Esophagus mucosa (tissue), 1 donor: ENCODE measurements around the gene EDAR. TPM values are rescaled to one million over a fixed set of nuclear protein-coding genes. Genes with fewer than 3 reads are reported as not detected.

Experiments used
- ATAC-seq: fragments of 200-7000 bp; cut with Tn5 transposase; one replicate; pipeline ENCODE4 v1.9.1; 2020
- total RNA-seq: library from RNA; stranded (reverse); gene quantifications from one replicate; pipeline ENCODE4 v1.2.4, GENCODE V29; 2023
- donor health status: DM: yes; HTN: yes; CAD: no.

Gene EDAR
- total RNA-seq, 1 donor from 2014 or later: 4.8 TPM

DNA sequence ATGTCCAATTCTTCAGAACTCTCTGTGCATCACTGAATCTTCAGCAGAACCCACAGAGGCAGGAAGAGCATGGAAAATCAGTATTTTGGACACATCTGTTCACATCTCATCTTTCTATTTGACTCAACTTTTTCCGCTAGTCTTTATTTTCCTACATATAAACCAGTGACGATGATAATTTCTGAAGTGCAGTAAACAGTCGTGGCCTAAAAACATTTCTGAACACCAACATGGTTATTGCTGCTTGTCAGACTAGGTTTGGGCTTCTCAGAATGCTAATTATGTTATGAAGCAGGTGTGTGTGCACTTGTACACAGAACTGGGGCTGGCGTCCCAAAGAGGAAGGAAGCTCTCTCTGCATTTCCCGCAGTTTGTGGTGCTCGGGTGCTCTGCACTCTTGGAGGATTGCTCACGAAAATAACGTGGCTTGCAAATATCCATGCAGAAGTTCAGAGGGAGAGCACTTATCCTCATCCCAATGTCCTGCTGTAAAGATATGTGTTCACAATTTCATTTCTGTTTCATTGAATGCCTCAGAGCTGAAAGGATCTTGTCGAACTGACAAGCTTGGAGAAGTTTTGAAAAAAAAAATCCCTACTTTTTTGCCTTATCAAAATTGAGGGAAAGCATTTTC lies 50.8 kb downstream of the EDAR start:
- ATAC-seq: no peak

DNA sequence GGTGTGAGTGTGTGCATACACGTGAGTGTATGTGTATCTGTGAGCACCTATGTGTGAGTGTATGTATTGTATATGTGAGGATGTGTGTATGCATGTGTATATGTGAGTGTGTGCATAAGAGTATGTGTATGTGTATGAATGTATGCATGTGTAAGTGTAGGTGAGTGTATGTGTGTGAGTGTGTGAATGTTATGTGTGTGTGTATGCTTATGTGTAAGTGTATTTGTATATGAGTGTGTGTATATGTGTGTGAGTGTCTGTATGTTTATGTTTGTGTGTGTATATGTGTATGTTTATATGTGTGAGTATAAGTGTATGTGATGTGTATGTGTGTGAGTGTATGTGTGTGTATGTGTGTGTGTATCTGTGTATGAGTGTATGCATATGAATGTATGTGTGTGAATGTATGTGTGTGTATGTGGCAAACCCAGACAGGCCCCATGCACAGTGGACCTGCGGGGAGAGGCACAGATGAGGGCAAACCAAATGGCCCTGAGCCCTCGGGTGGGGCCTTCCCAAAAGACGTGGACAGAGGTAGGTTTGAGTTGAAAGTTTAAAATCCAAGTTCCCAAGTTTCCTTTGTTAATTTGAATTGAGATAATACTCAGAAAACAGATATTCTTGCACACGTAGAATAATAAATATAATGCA lies 51.5 kb downstream of the EDAR start:
- ATAC-seq: no peak

DNA sequence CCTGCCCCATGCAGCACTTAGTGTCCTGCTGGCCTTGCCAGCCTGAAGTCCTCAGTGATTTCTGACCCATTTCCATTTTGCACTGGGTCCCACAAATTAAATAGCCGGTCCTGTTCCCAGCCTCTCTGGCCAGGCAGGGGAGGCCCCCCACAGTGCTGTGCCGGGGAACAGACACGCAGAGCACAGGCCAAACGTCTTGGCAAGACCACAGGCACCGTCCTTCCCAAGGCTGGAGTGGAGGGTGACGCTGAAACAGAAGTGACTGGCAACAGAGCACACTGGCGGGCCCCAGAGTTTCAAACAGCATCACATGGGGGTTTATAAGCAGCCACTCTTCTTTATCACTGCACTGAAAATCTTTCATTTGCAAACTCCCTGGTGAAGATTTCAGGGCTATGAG lies 52.2 kb downstream of the EDAR start:
- no peak for ATAC-seq

DNA sequence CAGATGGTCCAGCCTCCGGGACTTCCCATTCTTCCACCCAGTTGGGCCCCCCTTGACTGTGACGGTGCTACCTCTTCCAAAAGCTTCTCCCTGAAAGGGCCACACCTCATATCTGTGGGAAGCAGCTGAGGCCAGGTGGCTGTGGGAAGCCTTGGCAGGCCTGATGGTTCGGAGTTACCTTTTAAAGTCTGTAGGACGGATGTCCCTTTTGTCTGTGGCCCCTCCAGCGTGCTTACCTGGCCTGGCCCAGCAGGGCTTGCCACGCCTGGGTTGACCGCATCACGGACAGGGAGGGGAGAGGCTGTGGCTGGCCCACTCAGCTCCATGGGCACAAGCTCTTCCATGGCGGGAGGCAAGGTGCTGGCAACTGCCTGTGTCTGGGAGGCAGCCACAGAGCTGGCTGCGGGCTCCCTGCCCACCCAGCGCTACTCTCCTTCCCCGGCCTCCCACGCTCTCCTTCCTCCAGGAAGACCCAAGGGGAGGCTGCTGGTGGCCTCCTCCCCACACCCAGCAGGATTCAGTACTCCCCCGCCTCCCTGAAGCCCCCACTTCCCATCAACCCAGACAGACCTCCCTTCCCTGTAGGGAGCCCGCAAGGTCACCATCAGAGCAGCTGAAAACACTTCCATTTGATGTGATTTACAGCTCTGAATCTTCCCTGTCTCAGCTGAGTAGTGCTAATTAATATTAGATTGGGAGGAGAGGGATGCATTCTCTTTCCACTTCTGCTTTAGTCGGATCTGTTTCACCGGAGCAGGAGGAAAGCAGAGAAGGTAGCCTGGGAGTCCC lies 52.8 kb downstream of the EDAR start:
- ATAC-seq: no peak

DNA sequence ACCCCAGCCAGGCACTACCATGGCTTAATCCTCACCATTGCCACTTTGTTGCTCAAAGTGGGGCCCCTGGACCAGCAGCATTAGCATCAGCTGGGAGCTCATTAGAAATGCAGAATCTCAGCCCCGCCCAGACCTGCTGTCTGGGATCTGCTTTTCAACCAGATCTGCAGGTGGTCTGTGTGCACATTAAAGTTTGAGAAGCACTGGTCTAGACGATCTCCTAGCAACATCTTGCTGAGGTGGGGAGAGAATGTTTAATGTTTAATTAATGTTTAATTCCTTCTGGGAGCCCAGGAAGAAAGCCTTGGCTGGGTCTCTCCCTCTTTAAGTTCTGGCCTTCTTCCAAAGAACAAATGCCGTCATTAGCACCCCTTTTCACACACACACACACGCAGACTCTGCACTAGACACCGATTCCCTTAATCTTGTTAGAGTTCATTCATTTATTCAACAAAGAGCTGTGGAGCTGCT lies 53.7 kb downstream of the EDAR start:
- ATAC-seq: no peak

DNA sequence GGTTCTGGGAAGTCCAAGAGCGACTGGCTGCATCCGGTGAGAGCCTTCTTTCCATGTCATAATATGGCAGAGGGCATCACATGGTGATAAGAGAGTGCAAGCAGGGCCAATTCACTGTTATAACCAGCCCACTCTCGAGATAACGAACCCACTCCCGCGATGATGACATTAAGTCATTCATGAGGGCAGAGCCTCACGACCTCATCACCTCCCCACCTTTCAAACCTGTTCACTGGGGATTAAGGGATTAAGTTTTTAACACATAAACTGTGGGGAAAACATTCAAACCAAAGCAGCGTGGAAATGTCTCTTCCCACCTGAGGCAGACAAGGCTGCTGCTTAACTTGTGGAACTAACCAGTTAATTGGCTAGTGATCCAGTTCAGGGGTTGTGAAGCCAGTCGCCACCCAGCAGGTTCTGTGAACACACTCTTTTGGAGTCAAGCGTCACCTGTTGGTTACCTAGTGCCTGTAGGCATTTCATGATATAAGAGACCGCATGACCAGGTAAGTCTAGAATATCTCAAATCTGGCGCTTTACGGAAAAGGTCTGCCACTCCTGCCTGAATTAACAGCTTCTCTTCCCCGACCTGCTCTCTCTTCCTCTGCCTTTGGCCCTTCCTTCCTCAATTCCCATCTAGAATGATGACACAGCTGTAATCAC lies 54.3 kb downstream of the EDAR start:
- ATAC-seq: peak; percentile 52

DNA sequence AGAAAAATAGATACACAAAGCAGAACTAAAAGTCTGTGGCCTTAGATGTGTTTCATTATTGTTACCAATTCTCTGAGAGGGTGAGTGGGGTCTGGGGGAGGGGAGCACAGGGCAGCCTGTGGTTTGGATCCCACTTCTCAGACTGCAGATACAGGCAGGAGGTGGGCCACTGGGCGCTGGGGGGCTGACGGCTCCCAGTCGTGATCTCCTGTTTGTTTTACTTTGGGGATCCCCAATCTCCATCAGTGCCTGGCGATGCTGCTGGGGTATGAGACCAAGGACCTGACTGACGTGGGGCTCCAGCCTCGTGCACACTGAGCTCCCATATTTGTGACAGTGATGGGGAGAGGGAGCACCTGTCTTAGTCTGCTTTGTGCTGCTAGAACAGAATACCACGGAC lies 54.9 kb downstream of the EDAR start:
- ATAC-seq: no peak

DNA sequence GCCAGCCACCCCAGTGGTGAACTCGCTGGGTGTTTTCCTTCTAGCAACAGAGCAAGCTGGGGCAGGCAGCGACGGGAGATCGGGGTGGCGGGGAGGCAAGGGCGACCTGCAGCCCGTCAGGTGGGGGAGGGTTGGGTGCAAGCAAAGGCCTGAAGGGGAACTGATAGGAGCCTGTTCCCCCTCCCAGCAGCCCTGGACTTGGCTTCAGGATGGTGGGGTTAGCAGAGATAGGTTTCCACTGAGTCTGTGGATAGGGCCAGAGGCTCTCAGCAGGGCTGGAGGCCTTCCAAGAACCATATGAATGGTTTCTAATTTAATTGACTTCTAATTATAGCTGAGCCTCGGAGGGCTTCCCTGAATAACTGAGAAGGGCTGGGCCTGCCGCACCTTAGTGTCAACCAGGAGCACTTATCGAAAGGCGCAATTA lies 55.3 kb downstream of the EDAR start:
- ATAC-seq: peak; percentile 80

DNA sequence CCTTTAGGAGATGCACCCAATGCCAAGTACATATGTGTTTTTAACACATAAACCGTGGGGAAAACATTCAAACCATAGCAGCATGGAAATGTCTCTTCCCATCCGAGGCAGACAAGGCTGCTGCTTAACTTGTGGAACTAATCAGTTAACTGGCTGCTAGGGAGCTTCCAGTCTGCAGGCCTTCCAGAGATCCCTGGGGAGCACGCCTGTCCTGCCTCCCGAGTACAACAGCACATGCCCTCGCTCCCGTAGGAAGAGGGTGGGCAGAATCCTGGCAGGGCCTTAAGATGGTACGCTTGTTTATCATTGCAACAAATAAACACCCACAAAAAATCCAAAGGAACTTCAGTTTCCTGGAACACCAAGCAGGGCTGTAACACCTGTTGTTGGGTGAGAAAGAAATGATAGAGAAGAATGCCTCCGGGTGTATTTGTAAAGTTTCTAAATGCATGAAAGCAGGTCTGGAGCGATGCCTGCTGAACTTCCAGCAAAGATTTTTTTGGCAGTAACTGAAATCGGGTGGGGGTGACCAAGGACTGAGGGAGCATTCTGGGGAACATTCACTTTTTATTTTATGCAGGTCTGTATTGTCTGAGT lies 56.2 kb downstream of the EDAR start:
- no peak for ATAC-seq

DNA sequence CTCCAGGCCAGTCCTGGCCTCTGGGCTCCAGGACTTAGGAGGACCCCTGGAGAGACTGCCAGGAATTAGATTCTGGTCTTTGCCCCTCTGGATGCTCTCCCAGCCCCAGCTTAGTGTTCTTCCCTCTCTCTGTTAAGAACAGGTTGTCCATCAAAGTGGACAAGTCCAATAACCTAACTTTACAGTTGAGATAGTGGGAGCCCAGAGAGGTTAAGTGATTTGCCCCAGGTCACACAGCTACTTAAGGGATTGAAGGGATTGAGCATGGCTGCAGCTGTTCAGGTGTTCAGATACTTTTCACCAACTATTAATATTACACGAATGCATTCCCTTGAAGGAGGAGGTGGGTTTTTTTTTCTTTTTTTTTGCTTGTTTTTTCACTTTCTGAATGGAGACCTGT lies 57.6 kb downstream of the EDAR start:
- no peak for ATAC-seq

DNA sequence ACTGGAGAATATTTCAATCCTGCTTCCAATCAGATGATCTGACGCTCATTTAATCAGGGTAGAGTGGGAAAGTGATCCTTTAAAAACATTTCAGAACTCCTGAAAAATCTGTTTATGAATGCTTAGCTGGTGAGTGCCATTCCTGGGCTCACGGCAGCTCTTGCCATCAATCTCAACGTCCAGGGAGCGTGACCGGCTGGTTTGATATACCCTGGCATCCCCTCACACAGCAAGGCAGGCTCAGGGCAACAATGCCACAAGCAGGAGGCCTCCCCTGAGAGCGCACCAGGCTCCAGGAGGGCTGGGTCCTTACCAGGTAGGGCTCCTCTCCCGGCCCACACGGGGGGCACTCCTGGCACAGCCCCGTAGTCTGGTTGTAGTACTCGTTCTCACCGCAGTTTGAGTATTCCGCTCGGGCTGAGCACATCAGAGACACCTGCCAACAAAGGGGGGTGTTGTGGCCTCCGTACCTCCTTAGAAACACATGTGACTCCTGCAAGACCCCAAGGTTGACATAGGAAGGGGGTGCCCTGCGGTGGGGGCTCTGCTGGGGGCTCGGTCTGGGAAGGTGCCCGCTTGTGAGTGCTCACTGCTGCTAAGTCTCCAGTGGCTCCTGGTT lies 59.1 kb downstream of the EDAR start:
- no peak for ATAC-seq

DNA sequence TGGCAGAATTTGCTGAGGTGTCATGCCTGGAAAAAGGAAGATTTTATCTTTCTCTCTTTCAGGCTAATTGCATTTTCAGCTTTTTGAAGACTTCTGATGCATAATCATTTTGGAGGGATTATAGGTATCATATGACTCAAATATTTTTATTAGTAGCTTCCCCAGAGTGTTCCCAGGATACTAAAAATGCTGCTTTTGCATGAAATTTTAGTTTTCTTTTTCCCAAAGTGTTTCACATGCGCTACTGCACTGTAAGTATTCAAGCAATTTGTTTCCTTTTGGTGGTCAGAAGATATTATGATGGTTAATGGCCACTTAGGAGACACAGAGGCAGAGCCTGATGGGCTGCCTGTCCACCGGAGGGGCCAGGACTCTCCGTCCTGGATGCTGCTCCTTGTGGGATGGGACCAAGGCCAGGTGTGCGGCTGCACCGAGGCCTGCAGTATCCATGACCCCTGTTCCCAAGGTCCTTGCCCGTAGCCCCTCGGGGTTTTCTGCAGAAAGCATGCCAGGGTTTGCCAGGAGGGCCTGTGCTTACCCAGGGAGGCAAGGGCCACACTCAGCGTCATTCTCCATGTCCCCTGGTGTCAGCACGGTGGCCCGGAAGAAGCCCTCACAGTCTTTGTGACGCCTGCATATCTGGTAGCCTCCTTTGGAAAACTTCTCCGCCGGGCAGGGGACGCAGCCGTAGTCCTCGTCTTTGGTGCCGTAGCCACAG lies 60.2 kb downstream of the EDAR start:
- ATAC-seq: no peak

DNA sequence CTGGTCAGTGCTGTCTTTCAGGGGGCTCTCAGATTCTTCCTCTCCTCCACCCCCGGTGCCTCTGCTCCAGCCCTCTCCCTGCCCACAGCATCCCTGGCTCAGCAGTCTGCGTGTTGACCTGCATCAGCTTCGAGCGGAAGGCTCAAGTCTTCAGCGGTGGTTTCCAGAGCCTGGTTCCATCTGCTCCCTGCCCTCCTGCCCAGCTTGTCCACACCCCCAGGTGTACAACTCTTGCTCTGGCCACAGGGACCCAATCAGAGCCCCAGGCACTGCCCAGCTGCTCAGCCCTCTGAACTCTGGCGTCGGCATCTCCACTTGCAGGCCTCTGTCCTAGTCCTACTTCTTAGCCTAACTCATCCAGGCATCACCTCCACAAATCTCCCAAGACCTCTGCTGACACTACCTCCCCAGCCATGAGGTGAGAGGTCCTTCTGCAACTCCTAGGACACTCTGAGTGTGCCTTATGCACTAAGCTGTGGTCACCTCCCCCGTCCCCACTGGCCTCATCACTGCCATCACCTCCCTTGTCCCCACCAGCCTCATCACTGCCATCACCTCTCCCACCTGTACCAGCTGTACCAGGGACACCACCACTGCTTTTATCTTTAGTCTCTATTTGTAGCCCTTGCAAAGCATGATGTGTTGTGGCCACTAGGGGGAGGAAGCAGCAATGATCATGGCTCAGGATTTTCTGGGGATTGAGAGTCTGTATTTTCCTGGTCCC lies 60.9 kb downstream of the EDAR start:
- peak; percentile 35 for ATAC-seq

DNA sequence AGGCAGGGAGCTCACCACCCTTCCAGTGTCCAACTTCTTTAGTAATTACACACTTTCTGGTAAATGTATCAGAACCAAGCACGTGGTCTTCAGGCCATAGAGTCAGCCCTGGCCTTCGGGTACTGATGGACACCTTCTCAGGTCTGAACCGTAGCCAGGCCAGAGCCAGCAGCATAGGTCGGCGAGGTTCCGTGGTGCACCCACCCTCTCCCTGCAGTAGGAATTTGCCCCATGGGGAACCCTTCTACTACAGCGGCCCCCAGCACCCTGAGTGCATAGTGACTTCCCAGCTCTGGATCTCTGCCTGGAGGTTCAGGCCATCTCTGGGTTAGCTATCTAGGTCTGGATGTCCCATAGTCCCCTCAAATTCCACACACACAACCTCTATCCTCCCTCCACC lies 61.6 kb downstream of the EDAR start:
- ATAC-seq: no peak

DNA sequence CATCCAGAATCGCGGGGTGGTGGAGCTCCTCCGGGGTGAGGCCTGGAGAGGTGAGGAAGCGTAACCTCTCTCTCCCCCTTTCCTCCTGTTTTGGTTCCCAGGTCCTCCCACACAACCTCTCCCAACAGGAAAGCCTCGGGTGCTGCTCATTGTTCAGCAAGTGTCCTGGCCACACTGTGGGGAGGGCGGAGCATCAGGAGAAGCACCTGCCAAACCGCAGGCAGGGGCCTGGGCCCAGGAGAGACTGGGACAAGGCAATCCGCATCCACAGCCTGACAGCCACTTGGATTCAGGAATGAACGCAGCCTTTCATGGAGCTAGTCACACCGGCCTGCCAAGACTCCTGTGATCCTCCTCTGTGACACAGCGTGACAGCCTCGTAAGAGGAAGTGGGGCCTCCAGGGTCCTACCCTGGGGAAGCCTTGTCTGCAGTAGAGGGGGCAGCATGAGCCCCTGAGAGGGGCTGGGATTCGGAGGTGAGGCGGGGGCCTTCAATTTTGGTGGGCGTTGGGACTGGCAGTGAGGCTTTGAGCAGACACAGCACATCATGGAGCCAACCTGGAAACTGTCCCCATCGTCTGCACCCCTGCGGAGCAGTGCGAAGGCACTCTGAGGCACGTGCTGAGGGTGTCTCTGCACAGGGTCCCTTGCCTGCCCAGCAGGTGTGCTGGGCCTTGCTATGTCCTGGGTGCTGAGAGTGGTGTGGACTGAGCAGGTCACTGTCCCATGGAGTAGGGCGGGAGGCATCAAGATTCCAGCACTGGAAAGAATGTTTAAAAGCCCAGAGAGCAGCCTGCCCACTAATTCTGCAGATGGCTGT lies 62.2 kb downstream of the EDAR start:
- ATAC-seq: peak; percentile 4

DNA sequence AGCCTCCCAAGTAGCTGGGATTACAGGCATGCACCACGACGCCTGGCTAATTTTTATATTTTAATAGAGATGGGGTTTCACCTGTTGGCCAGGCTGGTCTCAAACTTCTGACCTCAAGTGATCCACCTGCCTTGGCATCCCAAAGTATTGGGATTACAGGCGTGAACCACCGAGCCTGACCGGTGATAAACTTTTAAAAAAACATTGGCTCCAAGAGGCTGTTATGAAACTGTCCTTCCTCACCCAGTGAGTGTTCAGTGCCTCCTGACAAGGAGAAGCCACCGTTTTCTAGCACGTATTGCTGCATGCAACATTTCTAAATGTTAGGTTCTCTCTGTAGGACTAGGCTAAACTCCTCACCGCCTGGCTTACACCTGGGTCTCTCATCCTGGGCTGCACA lies 63.3 kb downstream of the EDAR start:
- no peak for ATAC-seq

DNA sequence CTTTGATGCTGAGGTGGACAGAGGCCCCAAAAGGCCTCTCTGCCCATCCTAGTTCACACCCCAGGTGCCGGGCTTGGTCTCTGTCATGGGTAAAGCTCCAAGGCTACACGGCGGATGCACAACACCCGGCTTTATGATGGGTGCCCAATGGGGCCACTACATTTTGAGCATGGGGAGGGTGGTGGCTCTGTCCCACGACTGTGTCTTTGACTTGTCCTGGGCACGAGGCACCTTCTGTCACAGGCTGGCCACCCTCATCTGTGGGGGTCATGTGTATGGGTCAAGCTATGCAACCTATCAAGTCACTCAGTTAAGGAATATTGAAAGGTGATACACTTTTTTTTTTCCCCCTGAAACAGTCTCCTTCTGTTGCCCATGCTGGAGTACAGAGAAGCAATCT lies 63.7 kb downstream of the EDAR start:
- ATAC-seq: no peak

DNA sequence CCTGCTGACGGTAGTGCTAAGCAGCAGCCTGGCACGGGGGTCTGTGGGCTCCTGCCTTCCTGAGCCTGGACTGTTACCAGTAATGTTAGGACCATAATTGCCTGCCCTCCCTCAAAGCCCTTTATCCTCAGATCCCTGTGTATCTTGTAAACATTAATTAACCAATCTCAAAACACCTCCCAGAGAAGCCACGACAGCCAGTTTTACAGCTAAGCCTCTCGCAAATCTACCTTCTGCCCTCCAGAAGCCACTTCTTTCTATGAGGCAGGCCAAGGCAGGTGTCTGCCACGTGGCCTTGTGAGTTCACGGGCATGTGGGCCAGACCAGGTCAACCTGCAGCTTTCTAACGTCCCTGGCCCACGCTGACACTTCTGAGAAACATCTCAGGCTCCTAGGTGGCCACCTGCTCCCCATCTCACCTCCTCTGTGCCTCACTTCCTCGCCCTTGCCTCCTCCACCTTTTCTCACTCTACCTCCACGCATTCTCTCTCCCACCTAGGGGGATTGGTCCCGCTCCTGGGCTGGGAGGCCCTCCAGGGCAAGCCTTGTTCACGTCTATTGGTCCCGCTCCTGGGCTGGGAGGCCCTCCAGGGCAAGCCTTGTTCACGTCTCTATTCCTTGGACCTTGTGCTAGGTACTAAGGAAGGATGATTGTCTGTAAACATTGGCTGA lies 64.3 kb downstream of the EDAR start:
- no peak for ATAC-seq
